Activated CD4-positive, alpha-beta memory T cell treated with anti-CD3 and anti-CD28 coated beads, Interleukin-2, amount 10 ng/mL, durations not matched to agents 7 days and 5 days (primary cell): ENCODE results near the gene CDC40. TPM values are rescaled to one million over a fixed set of nuclear protein-coding genes. Genes with fewer than 3 reads are reported as not detected.
"Not testable (repeated sequence)": the region's sequence is repeated elsewhere in the genome, so short reads cannot be mapped to it uniquely, and the experiment has no call there.

Source experiments
- CTCF ChIA-PET: fragments of 350-600 bp; sonication (Branson Sonifier 250); formaldehyde crosslinking; loops from one replicate; lab custom pipeline; 2021; ENCODE audit warnings: antibody characterized with exemption, inconsistent platforms; lab: Charles Lee
- POLR2A ChIA-PET: fragments of 350-600 bp; sonication (Branson Sonifier 250); formaldehyde crosslinking; loops from one replicate; lab custom pipeline; 2021; ENCODE audit warnings: antibody characterized with exemption; lab: Charles Lee
- DNase-seq: peaks from one replicate; pipeline ENCODE4 v3.0.0-alpha.2; 2020
- H3K27ac Mint-ChIP-seq: one replicate; pipeline ENCODE4 v1.8.0; 2021; ENCODE audit warnings: mild to moderate bottlenecking, mixed read lengths
- H3K27me3 Mint-ChIP-seq: one replicate; pipeline ENCODE4 v1.8.0; 2021; ENCODE audit warnings: mixed read lengths
- H3K36me3 Mint-ChIP-seq: one replicate; pipeline ENCODE4 v1.8.0; 2021; ENCODE audit warnings: low read depth, mixed read lengths
- H3K4me1 Mint-ChIP-seq: one replicate; pipeline ENCODE4 v1.8.0; 2021; ENCODE audit warnings: mixed read lengths
- H3K4me3 Mint-ChIP-seq: one replicate; pipeline ENCODE4 v1.8.0; 2021; ENCODE audit warnings: mild to moderate bottlenecking, mixed read lengths
- H3K9me3 Mint-ChIP-seq: one replicate; pipeline ENCODE4 v1.8.0; 2021; ENCODE audit warnings: mixed read lengths
- total RNA-seq, 2 experiments: library from RNA; stranded (reverse); gene quantifications; one replicate each; pipeline ENCODE4 v1.2.3, GENCODE V29; 2021

CDC40 gene
- total RNA-seq, 2 experiments from 2014 or later = 31.0 to 35.1 TPM

GRCh38 chr6:110214338-110214737 lies 34.1 kb downstream of the CDC40 start:
- ChIA-PET POLR2A (no interaction called here), CTCF (no interaction called here)
- Mint-ChIP-seq H3K4me3 (no peak overlapping the region), H3K36me3 (peaks cover 57% of the 10 kb centered on the region), H3K27me3 (no peaks in the 10 kb centered on the region), H3K4me1 (no peaks in the 10 kb centered on the region), H3K9me3 (no peaks in the 10 kb centered on the region), H3K27ac (no peak overlapping the region)
- no peak for DNase-seq

DNA sequence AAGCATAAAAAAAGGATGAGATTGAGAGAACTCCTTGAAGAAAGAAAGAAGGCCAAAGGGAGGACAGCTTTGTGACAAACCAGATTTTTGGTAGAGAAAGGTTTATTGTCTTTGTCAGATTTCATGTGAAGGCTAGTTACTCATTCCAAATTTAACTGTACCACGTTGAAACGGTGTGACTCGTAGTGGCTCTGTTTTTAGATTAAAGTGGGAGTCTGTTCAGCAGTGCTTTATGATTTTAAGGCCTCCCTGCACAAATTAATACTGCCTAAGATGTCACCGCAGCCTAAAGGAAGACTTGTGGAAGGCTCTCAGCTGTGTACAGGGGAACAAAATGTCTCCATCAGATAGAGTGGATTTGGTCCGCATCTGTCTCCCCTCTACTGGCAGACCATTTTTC lies 35.9 kb downstream of the CDC40 start:
- CTCF ChIA-PET = no interaction called here
- POLR2A ChIA-PET = no interaction called here
- H3K9me3 Mint-ChIP-seq = no peaks in the 10 kb centered on the region
- no peak overlapping the region for H3K4me3 Mint-ChIP-seq
- H3K36me3 Mint-ChIP-seq = peaks cover 68% of the 10 kb centered on the region
- no peaks in the 10 kb centered on the region for H3K4me1 Mint-ChIP-seq
- H3K27me3 Mint-ChIP-seq = no peaks in the 10 kb centered on the region
- no peak for DNase-seq
- no peak overlapping the region for H3K27ac Mint-ChIP-seq

DNA sequence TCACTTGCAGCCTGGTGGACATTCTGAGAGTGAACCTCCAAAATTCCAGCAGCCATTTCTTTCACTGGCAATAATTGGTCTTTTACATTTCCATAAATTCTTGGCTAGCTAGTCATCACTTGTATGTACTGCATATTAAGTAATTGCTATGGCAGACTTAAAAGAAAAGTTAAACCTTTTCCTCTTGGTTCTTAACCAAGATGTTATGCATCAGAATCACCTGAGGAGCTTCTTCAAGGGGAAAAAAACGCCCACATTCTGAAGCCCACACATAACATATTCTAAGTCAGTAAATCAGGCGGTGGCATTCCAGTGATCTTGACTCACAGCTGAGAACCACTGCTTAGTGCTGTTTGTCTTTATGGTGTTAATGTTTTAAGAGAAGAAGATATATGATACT lies 37.0 kb downstream of the CDC40 start:
- ChIA-PET POLR2A (no interaction called here), CTCF (no interaction called here)
- DNase-seq = no peak
- Mint-ChIP-seq H3K27me3 (no peaks in the 10 kb centered on the region), H3K4me3 (no peak overlapping the region), H3K9me3 (no peaks in the 10 kb centered on the region), H3K36me3 (peaks cover 61% of the 10 kb centered on the region), H3K4me1 (no peaks in the 10 kb centered on the region), H3K27ac (no peak overlapping the region)

- CTCF ChIA-PET = no interaction called here
- peaks cover 49% of the 10 kb centered on the region for H3K36me3 Mint-ChIP-seq
- DNase-seq = no peak
Observed at GRCh38 chr6:110221738-110222137, 41.5 kb downstream of the CDC40 start.

DNA sequence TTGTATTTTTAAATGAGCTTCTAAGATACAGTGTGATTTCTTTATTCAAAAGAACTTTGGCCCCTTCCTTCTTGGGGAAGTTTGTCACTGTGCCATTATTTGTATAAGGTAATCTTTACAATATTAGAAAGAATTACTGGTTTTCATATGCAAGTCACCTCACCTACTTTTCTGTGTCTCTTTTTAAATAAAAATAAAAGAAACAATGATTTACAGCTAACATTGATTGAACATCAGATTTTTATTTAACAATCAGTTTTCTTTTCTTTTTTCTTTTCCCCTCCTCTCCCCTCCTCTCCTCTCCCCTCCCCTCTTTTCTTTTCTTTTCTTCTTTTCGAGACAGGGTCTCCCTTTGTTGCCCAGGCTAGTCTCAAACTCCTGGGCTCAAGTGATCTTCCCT lies 46.0 kb downstream of the CDC40 start:
- ChIA-PET POLR2A (no interaction called here), CTCF (no interaction called here)
- Mint-ChIP-seq H3K4me1 (no peaks in the 10 kb centered on the region), H3K36me3 (peaks cover 27% of the 10 kb centered on the region), H3K27ac (no peak overlapping the region), H3K9me3 (no peaks in the 10 kb centered on the region), H3K4me3 (no peak overlapping the region), H3K27me3 (no peaks in the 10 kb centered on the region)
- DNase-seq = no peak

More at GRCh38 chr6:110221738-110222137, 41.5 kb downstream of the CDC40 start:
- no peaks in the 10 kb centered on the region for H3K27me3 Mint-ChIP-seq
- no peaks in the 10 kb centered on the region for H3K9me3 Mint-ChIP-seq
- H3K4me1 Mint-ChIP-seq = no peaks in the 10 kb centered on the region
- H3K27ac Mint-ChIP-seq = no peak overlapping the region
- no peak overlapping the region for H3K4me3 Mint-ChIP-seq
- POLR2A ChIA-PET = no interaction called here

DNA sequence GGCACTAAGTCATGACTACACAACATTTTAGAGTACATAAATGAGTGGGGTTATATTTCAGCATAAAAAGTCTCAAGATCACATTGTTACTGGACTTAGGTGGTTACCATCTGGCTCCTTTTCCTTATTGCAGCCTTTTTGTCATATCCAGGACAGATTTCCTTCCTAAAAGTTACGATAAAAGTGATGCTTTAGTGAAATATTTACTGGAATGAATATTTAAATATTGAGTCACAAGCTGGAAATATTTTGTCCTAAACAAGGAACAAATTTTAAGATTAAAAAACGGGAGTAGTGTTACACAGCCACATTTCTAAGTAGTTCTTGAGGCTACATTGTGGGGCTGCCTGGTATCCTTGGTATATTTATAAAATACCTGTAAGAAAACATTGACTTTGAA lies 52.2 kb downstream of the CDC40 start:
- Mint-ChIP-seq H3K4me3 (no peak overlapping the region), H3K9me3 (no peaks in the 10 kb centered on the region), H3K4me1 (peaks cover 7% of the 10 kb centered on the region), H3K36me3 (peaks cover 17% of the 10 kb centered on the region), H3K27ac (no peak overlapping the region), H3K27me3 (no peaks in the 10 kb centered on the region)
- ChIA-PET CTCF (no interaction called here), POLR2A (no interaction called here)
- DNase-seq = no peak

- Mint-ChIP-seq H3K36me3 (peaks cover 16% of the 10 kb centered on the region), H3K9me3 (no peaks in the 10 kb centered on the region), H3K4me1 (peaks cover 7% of the 10 kb centered on the region), H3K27ac (no peak overlapping the region), H3K27me3 (no peaks in the 10 kb centered on the region), H3K4me3 (no peak overlapping the region)
- ChIA-PET POLR2A (interaction anchor here (0.5 kb wide), 1 partner anchor 27 kb away, joined by 3 read pairs; no protein-coding TSS in a partner anchor), CTCF (interaction anchor here (0.7 to 0.8 kb wide), 2 partner anchors 193 to 195 kb away, joined by 4 to 6 read pairs; no protein-coding TSS in a partner anchor)
- no peak for DNase-seq
Observed at GRCh38 chr6:110233770-110234374, 53.6 kb downstream of the CDC40 start.

DNA sequence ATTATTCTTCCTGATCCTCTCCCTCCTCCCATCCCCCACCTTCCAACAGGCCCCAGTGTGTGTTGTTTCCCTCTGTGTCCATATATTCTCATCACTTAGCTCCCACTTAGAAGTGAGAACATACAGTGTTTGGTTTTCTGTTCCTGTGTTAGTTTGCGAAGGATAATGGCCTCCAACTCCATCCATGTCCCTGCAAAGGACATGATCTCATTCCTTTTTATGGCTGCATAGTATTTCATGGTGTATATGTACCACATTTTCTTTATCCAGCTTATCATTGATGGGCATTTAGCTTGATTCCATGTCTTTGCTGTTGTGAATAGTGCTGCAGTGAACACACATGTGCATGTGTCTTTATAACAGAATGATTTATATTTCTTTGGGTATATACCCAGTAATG lies 55.8 kb downstream of the CDC40 start:
- H3K27me3 Mint-ChIP-seq, DNase-seq, H3K4me3 Mint-ChIP-seq, POLR2A ChIA-PET, H3K9me3 Mint-ChIP-seq, CTCF ChIA-PET, H3K27ac Mint-ChIP-seq, H3K4me1 Mint-ChIP-seq: not testable (repeated sequence)
- peaks cover 11% of the 10 kb centered on the region for H3K36me3 Mint-ChIP-seq

DNA sequence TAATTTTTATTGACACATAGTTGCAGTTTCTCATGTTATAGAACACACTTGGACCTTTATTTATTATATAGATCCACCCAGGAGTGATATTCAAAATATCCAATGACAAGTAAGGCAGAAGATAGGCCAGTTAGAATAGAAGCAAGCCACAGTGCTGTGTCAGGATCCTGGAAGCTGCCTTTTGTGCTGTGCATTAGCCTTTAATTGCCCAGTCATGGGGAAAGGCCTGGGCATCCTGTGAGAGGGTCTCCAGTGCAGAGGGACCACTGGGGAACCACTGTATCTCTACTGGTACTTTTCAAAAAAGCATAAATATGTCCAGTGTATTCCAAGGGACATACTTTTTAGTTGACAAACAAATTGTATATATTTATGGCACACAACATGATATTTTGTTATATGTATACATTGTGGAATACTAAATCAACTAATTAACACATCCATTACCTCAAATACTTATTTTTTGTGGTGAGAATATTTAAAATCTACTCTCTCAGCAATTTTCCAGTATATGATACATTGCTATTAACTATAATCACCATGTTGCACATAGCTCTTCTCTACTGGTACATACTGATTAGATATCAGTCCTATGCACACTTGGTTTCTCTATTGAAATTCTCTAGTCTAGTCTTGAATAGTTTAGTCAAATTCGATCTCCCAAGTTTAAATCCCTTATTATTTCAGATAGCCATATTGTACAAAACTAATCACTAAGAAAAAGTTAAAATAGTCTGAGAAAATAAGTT lies 59.5 kb downstream of the CDC40 start:
- Mint-ChIP-seq H3K36me3 (peaks cover 11% of the 10 kb centered on the region), H3K9me3 (peaks cover 1% of the 10 kb centered on the region), H3K27me3 (no peaks in the 10 kb centered on the region), H3K27ac (no peak overlapping the region), H3K4me3 (no peak overlapping the region), H3K4me1 (no peaks in the 10 kb centered on the region)
- CTCF ChIA-PET = no interaction called here
- no peak for DNase-seq
- POLR2A ChIA-PET = no interaction called here

DNA sequence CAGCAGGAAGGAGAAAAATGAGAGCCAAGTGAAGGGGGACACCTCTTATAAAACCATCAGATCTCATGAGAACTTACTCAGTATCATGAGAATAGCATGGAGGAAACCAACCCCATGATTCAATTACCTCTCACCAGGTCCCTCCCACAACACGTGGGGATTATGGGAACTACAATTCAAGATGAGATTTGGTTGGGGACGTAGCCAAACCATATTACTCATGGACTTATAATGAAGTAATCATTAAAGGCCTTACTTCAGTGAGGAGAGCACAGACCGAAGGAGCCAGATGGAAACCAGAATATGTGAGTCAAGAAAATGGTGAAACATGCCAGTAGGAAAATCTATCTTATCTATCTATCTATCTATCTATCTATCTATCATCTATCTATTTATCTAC lies 64.4 kb downstream of the CDC40 start:
- H3K27me3 Mint-ChIP-seq, H3K27ac Mint-ChIP-seq, H3K36me3 Mint-ChIP-seq, POLR2A ChIA-PET, H3K9me3 Mint-ChIP-seq, CTCF ChIA-PET, H3K4me3 Mint-ChIP-seq, H3K4me1 Mint-ChIP-seq, DNase-seq: not testable (repeated sequence)

DNA sequence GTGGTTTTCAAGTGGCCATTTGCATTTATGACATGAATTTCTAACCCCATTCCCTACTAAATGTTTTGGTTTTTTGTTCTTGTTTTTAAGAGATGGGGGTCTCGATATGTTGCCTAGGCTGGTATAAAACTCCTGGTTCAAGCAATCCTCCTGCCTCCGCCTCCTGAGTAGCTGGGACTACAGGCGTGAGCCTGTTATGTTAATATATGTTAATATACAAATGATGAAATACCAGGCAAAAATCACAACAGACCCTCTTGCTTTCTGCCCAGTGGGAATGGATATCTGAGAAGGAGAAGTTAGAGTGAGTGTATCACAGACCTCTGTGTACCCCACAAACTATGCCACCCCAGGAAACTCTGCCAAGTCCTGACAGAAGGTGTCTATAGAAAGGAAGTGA lies 66.2 kb downstream of the CDC40 start:
- H3K36me3 Mint-ChIP-seq = no peaks in the 10 kb centered on the region
- no peaks in the 10 kb centered on the region for H3K4me1 Mint-ChIP-seq
- DNase-seq = no peak
- no peak overlapping the region for H3K4me3 Mint-ChIP-seq
- CTCF ChIA-PET = no interaction called here
- POLR2A ChIA-PET = no interaction called here
- H3K27ac Mint-ChIP-seq = no peak overlapping the region
- peaks cover 1% of the 10 kb centered on the region for H3K9me3 Mint-ChIP-seq
- no peaks in the 10 kb centered on the region for H3K27me3 Mint-ChIP-seq

DNA sequence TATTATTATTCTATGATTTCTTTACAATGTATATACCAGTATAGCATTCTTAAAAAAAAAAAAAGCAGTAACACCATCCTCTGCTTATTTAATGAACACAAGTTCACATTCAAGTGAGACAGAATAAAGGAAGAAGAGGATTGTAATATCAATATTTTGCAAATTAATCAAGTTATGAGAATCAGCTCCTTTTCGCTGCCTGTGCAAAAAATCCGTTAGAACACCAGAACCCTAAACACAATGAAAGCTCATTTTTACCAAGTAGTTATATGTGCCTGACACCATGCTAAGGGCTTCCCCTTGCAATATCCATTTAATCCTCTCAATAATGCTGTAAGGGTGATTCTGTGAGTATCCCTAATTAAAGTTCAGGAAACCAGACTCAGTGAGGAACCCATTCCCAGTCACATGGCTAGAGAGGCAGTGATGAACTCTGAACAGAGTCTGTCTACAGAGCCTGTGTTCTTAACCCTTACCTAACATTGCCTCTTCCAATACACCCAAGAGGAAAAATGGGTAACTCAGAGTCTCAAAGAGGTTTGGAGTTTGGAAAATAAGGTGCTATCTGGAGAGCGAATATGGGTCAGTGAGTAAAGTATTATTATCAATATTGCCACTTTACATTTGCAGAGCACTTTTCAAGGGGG lies 66.8 kb downstream of the CDC40 start:
- POLR2A ChIA-PET = no interaction called here

GRCh38 chr6:110250058-110250457 lies 69.8 kb downstream of the CDC40 start:
- Mint-ChIP-seq H3K27me3 (no peaks in the 10 kb centered on the region), H3K4me3 (no peak overlapping the region), H3K9me3 (no peaks in the 10 kb centered on the region), H3K27ac (no peak overlapping the region), H3K4me1 (no peaks in the 10 kb centered on the region), H3K36me3 (no peaks in the 10 kb centered on the region)
- ChIA-PET CTCF (no interaction called here), POLR2A (no interaction called here)
- DNase-seq = no peak

More for the DNA sequence above, 66.8 kb downstream of the CDC40 start:
- DNase-seq = no peak
- H3K4me3 Mint-ChIP-seq = no peak overlapping the region
- CTCF ChIA-PET = no interaction called here
- H3K9me3 Mint-ChIP-seq = peaks cover 1% of the 10 kb centered on the region
- no peaks in the 10 kb centered on the region for H3K4me1 Mint-ChIP-seq
- H3K27ac Mint-ChIP-seq = no peak overlapping the region
- H3K36me3 Mint-ChIP-seq = no peaks in the 10 kb centered on the region
- no peaks in the 10 kb centered on the region for H3K27me3 Mint-ChIP-seq
